HG03064 (cell line): ENCODE results near the gene ARHGEF1.

Source experiments
- ATAC-seq: cut with Tn5 transposase; IDR thresholded peaks from one replicate; pipeline ENCODE4 v1.9.1; 2021; ENCODE audit warnings: low read depth; ENCODE audit not compliant: unreplicated experiment

ARHGEF1 gene

GRCh38 chr19:41917676-41918075 is 34.7 kb downstream of the ARHGEF1 start:
- ATAC-seq, result no peak

GRCh38 chr19:41918095-41918494 is 35.1 kb downstream of the ARHGEF1 start:
- no peak for ATAC-seq

- ATAC-seq, result no peak
These were observed 35.8 kb downstream of the ARHGEF1 start for GRCh38 chr19:41918653-41919244.

- no peak for ATAC-seq
These were observed 37.1 kb downstream of the ARHGEF1 start for GRCh38 chr19:41919948-41920712.

DNA sequence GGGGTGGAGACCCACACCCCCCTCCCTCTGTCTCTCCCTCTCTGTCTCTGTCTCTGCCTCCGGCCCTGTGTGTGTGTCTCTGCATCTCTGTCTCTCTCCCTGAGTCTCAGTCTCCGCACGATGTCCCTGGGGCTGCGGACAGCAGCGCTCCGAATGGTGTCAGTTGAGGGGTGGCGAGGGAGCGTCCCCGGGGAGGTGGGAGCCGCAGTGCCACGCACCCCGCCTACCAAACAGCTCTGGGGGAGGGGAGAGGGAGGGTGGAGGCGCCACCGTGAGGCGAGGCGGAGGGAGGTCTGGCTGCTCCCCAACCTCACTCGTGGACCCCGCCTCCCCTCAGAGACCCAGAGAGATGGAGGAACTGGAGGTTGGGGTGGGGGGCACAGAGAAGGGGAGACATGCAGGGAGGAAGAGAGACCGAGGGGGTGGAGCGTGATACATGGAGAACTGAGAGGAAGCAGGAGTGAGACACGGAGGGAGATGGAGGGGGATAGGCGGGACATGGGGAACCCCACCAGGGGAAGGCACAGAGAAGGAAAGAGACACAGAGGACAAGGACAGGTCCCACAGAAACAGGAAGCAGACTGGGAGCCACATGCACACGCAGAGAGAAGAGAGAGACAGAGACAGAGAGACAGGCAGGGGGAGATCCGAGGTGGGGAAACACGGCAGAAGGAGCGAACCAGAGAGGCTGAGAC is 38.0 kb downstream of the ARHGEF1 start:
- no peak for ATAC-seq

DNA sequence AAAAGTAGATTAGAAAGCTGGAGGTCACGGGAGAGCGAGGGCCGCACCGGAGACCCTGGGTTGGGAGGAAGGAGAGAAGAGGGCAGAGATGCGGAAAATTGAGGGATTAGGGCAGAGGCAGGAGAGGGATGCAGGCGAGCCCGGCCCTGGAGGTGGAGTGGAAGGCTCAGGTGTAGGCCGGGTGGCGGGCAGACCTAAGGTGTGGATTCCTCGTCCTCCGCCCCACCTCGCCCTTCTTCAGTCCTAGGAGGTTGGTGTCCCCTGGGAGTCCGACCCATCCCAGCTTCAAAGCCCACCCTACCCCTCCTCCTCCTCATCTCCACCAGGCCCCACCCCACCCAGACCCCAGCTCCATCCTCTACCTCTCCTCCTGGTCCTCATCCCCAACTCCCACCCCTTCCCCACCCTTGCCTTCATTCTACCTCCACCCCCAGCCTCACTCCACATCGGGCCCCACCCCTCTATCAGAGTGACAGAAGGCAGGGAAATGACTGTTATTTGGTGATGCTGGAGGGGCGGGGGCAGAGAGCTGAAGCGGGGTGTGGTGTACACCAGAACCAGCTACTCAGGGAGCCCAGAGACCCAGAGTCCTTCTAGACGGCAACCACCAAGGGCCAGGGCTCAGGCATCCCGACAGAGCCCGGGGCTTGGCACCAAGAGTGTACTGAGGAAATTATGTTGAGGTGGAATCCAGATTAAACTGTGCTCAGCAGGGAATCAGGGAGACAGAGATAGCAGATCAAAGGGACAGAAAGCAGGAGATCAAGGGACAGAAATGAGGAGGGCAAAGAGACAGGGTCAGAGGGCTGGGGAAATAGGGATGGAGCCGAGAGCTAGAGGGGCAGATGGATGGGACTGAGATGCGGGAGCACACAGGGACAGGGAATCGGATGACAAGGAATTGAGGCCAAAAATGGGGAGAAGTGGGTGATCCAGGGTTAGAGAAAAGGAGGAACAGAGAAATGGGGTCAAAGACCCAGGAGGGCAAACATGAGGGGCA is 38.9 kb downstream of the ARHGEF1 start:
- no peak for ATAC-seq

DNA sequence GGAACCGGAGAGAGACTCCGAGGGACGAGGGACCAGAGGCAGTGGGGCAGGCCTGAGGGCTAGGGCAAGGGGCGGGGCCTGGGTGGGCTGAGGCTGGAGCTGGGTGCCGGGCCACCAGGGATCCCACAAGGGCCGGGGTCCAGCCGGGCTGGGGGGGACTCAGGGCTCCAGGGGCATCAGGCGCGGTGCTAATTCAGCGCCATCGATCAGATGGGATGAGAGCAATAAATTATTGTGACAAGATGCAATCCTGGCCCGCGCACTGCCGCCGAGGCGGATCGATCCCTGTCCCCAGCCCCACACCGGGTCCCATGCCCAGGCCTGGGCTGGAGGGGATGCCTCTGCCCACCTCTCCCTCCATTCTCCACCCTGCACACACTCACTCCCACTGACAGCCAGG is 39.6 kb downstream of the ARHGEF1 start:
- ATAC-seq, result no peak

- ATAC-seq, result no peak
These were observed 40.2 kb downstream of the ARHGEF1 start for GRCh38 chr19:41923045-41923788.

GRCh38 chr19:41924151-41925145 is 41.5 kb downstream of the ARHGEF1 start:
- no peak for ATAC-seq

- ATAC-seq, result no peak
These were observed 42.4 kb downstream of the ARHGEF1 start for GRCh38 chr19:41925208-41926003.

DNA sequence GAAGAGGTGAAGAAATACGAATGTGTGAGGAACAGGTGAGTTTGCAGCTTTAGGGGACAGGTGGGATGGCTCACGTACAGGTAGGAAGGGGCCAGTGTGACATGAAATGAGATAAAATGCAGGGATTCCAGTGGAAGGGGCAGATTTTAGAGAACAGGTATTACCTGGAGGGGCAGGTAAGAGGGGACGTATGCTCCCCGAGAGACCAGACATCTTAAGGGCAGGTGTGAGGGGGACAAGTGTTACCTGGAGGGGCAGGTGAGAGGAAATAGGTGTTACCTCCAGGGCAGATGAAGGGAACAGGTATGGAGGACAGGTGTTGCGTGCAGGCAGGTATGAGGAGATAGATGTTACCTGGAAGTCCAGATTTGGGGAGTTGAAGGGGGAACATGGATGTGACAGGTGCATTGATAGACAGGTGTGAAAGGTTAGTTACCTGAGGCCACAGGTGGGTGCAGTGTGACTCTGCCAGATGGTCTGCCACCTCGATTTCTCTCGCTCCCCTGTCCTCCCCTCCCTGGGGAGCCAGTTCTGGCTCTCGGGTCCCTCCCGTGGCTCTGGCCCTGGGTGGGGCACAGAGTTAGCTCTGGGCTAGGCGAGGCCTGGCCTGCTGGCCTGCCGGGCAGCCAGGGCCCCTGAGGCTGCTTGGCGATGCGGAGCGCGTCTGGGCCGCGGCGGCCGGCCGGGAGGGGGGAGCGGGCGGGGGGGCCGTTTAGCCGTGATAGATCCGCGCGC is 43.2 kb downstream of the ARHGEF1 start:
- no peak for ATAC-seq

GRCh38 chr19:41926763-41927496 is 43.9 kb downstream of the ARHGEF1 start:
- no peak for ATAC-seq

DNA sequence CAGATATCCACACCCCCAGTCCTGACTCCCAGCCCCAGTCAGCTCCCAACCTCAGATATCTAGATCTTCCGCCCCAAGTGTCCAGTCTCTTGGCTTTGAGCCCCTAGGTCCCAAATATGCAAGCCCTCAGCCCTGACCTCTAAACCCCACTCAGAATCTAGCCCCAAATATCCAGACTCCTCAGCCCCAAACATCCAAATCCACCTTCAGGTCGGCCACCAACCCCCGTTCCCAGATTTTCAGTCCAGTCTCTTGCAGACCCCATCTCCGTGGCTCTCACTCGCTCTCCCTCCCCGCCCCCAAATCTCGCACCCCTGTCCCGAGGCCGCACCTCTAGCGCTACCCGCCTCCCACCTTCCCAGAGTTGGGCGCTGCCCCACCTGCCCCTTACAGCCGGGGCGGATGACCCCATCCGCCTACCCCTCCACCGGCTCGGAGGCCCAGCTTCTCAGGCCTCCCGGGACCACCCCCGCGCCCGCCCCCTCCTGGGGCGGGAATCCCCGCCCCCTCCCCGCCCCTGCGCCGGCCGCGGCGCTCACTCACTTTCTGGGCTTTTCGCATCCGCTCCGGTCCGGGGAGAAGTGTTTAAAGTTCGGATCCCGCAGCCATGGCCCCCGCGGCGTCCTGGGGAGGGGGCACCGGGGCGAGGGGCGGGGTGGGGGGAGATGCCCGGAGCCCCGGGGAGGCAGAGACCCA is 44.7 kb downstream of the ARHGEF1 start:
- no peak for ATAC-seq

- no peak for ATAC-seq
These were observed 45.3 kb downstream of the ARHGEF1 start, which contains the start of gene ERFL for GRCh38 chr19:41928221-41928683. Gene ERFL (minus strand): TSS chr19:41928449. CDS start chr19:41912919, 15,530 bp downstream.

DNA sequence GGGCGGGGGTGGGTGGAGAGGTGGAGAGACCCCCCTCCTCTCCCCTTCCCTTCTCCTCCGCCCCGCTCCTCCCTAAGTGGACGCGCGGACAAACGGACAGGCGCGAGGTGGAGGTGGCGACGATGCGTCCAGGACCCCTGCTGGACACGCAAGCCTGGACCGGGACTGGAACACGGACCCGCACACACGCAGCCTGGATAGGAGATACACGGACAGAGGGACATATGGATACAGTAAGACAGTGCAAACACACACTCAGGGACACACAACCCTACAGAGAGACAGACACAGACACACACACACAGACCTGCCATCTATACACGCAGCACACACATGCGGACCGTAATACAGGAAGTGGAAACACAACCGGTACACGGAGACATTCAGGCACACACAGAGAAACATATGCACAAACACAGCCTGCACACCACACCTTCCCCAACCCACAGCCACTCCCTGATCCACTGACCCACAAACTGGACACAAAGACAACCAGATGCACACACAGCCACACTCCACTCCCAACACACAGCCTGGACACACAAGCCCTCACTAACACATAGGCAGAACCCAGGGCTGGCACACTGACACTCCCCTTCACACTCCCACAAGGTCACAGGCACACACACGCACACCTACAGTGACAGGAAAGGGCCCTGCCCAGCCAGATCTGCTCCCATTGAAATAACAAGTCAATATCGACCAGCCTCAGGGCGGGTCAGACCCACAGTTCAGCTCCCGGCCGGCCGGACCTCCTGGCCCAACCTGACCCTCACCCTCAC is 46.0 kb downstream of the ARHGEF1 start:
- no peak for ATAC-seq
